Muscle layer of duodenum (tissue), 2 donors: ENCODE data around the gene XG.
"Not testable (repeated sequence)": the region's sequence is repeated elsewhere in the genome, so short reads cannot be mapped to it uniquely, and the experiment has no call there.

Experiments used
- H3K27ac ChIP-seq: one replicate; pipeline ENCODE4 v1.7.0; 2013; ENCODE audit warnings: mild to moderate bottlenecking, low read length
- H3K27me3 ChIP-seq: one replicate; pipeline ENCODE4 v1.7.0; 2013; ENCODE audit warnings: low read depth, mild to moderate bottlenecking, control low read depth, low read length
- H3K36me3 ChIP-seq, 2 donors: one replicate each; pipeline ENCODE4 v1.7.0; 2013; ENCODE audit warnings: low read length in 2 of 2, control low read depth in 1 of 2, mild to moderate bottlenecking in 1 of 2; ENCODE audit not compliant: insufficient read depth in 2 of 2, control insufficient read depth in 1 of 2
- H3K4me1 ChIP-seq, 2 donors: one replicate each; pipeline ENCODE4 v1.7.0; 2013; ENCODE audit warnings: low read length in 2 of 2, mild to moderate bottlenecking in 2 of 2, control low read depth in 1 of 2, moderate library complexity in 1 of 2; ENCODE audit not compliant: insufficient read depth in 2 of 2, control insufficient read depth in 1 of 2
- H3K4me3 ChIP-seq, 2 donors: one replicate each; pipeline ENCODE4 v1.7.0; 2013; ENCODE audit warnings: low read length in 2 of 2, low read depth in 1 of 2, mild to moderate bottlenecking in 1 of 2
- H3K9me3 ChIP-seq, 2 donors: one replicate each; pipeline ENCODE4 v1.7.0; 2013; ENCODE audit warnings: low read length in 2 of 2, control low read depth in 1 of 2, mild to moderate bottlenecking in 1 of 2; ENCODE audit not compliant: control insufficient read depth in 1 of 2
- donor health status: healthy.

Gene XG

GRCh38 chrX:2802376-2803090, 50.7 kb downstream of the XG start:
- not testable (repeated sequence) for H3K4me3 ChIP-seq, H3K4me1 ChIP-seq, H3K36me3 ChIP-seq, H3K27ac ChIP-seq, H3K9me3 ChIP-seq, H3K27me3 ChIP-seq

- not testable (repeated sequence) for H3K4me1 ChIP-seq, H3K36me3 ChIP-seq, H3K4me3 ChIP-seq, H3K27ac ChIP-seq, H3K9me3 ChIP-seq, H3K27me3 ChIP-seq
These were observed 51.6 kb downstream of the XG start for GRCh38 chrX:2803486-2803885.

- not testable (repeated sequence) for H3K9me3 ChIP-seq, H3K36me3 ChIP-seq, H3K27me3 ChIP-seq, H3K4me3 ChIP-seq, H3K27ac ChIP-seq, H3K4me1 ChIP-seq
These were observed 52.4 kb downstream of the XG start for GRCh38 chrX:2804106-2804843.

- not testable (repeated sequence) for H3K36me3 ChIP-seq, H3K27me3 ChIP-seq, H3K9me3 ChIP-seq, H3K4me1 ChIP-seq, H3K4me3 ChIP-seq, H3K27ac ChIP-seq
These were observed 53.0 kb downstream of the XG start for GRCh38 chrX:2804858-2805257.

- no peak overlapping the region for H3K27ac ChIP-seq
- H3K9me3 ChIP-seq, result no peaks in the 10 kb centered on the region
These were observed 59.4 kb downstream of the XG start for GRCh38 chrX:2811271-2811670.

GRCh38 chrX:2812161-2812907, 60.5 kb downstream of the XG start:
- H3K4me1 ChIP-seq, H3K36me3 ChIP-seq, H3K4me3 ChIP-seq, H3K27me3 ChIP-seq, H3K9me3 ChIP-seq, H3K27ac ChIP-seq: not testable (repeated sequence)

More at GRCh38 chrX:2811271-2811670, 59.4 kb downstream of the XG start:
- no peaks in the 10 kb centered on the region for H3K4me1 ChIP-seq
- no peaks in the 10 kb centered on the region for H3K27me3 ChIP-seq
- no peak overlapping the region for H3K4me3 ChIP-seq
- no peaks in the 10 kb centered on the region for H3K36me3 ChIP-seq

GRCh38 chrX:2817036-2817435, 65.2 kb downstream of the XG start:
- Histone ChIP-seq H3K27me3 (no peaks in the 10 kb centered on the region), H3K9me3 (no peaks in the 10 kb centered on the region), H3K4me3 (no peak overlapping the region), H3K27ac (no peak overlapping the region), H3K36me3 (no peaks in the 10 kb centered on the region), H3K4me1 (no peaks in the 10 kb centered on the region)

- no peak overlapping the region for H3K27ac ChIP-seq
These were observed 67.7 kb downstream of the XG start for GRCh38 chrX:2819345-2820135.

GRCh38 chrX:2820136-2820771, 68.4 kb downstream of the XG start:
- no peak overlapping the region for H3K27ac ChIP-seq
- H3K4me1 ChIP-seq, result no peaks in the 10 kb centered on the region
- no peaks in the 10 kb centered on the region for H3K9me3 ChIP-seq
- H3K27me3 ChIP-seq, result no peaks in the 10 kb centered on the region
- no peak overlapping the region for H3K4me3 ChIP-seq
- H3K36me3 ChIP-seq, result no peaks in the 10 kb centered on the region

More at GRCh38 chrX:2819345-2820135, 67.7 kb downstream of the XG start:
- no peaks in the 10 kb centered on the region for H3K36me3 ChIP-seq
- H3K27me3 ChIP-seq, result no peaks in the 10 kb centered on the region
- H3K9me3 ChIP-seq, result no peaks in the 10 kb centered on the region
- no peak overlapping the region for H3K4me3 ChIP-seq
- H3K4me1 ChIP-seq, result no peaks in the 10 kb centered on the region

- no peaks in the 10 kb centered on the region for H3K4me1 ChIP-seq
- no peak overlapping the region for H3K4me3 ChIP-seq
- no peak overlapping the region for H3K27ac ChIP-seq
- no peaks in the 10 kb centered on the region for H3K36me3 ChIP-seq
- H3K9me3 ChIP-seq, result no peaks in the 10 kb centered on the region
- no peaks in the 10 kb centered on the region for H3K27me3 ChIP-seq
These were observed 72.1 kb downstream of the XG start for GRCh38 chrX:2823795-2824386.
